GM18520 (cell line): Measurements from ENCODE around the gene SNRPD3.

Experiments used
- ATAC-seq: cut with Tn5 transposase; IDR thresholded peaks from one replicate; pipeline ENCODE4 v1.9.1; 2021; ENCODE audit not compliant: unreplicated experiment

The SNRPD3 gene

GRCh38 chr22:24555165-24556039 lies at the start of gene SNRPD3:
SNRPD3 (plus strand) TSS chr22:24555999; CDS start chr22:24557675, 1,676 bp downstream.
- ATAC-seq: peak; percentile 64

- ATAC-seq: no peak
These were observed 48.9 kb upstream of the SNRPD3 start for GRCh38 chr22:24506802-24507438.

GRCh38 chr22:24507716-24508115 lies 48.1 kb upstream of the SNRPD3 start:
- no peak for ATAC-seq

GRCh38 chr22:24510637-24511625 lies 44.9 kb upstream of the SNRPD3 start:
- ATAC-seq: no peak

GRCh38 chr22:24512043-24512442 lies 43.8 kb upstream of the SNRPD3 start:
- no peak for ATAC-seq

GRCh38 chr22:24513378-24514240 lies 42.2 kb upstream of the SNRPD3 start:
- no peak for ATAC-seq

- ATAC-seq: no peak
These were observed 41.4 kb upstream of the SNRPD3 start for GRCh38 chr22:24514241-24515026.

- ATAC-seq: no peak
These were observed 40.8 kb upstream of the SNRPD3 start for GRCh38 chr22:24515027-24515338.

- no peak for ATAC-seq
These were observed 39.5 kb upstream of the SNRPD3 start for GRCh38 chr22:24516301-24516737.

- ATAC-seq: no peak
These were observed 38.4 kb upstream of the SNRPD3 start for GRCh38 chr22:24517446-24517845.

GRCh38 chr22:24518228-24518627 lies 37.6 kb upstream of the SNRPD3 start:
- no peak for ATAC-seq

GRCh38 chr22:24518771-24519485 lies 36.9 kb upstream of the SNRPD3 start:
- ATAC-seq: no peak

- no peak for ATAC-seq
These were observed 36.3 kb upstream of the SNRPD3 start for GRCh38 chr22:24519496-24519895.

GRCh38 chr22:24521791-24522245 lies 34.0 kb upstream of the SNRPD3 start:
- ATAC-seq: no peak

- ATAC-seq: no peak
These were observed 31.9 kb upstream of the SNRPD3 start for GRCh38 chr22:24523873-24524272.

- peak; percentile 86 for ATAC-seq
These were observed 30.3 kb upstream of the SNRPD3 start for GRCh38 chr22:24525416-24526037.

GRCh38 chr22:24526191-24526590 lies 29.6 kb upstream of the SNRPD3 start:
- ATAC-seq: no peak

GRCh38 chr22:24529898-24530297 lies 25.9 kb upstream of the SNRPD3 start:
- no peak for ATAC-seq
